Naive B cell (primary cell): ENCODE measurements around the gene TSGA10IP. TPM values are rescaled to one million over a fixed set of nuclear protein-coding genes. Genes with fewer than 3 reads are reported as not detected.

Source experiments
- ATAC-seq, 2 donors: fragments of 150-1000 bp; cut with Tn5 transposase; 2 replicates each; pipeline ENCODE4 v1.10.0; 2021; ENCODE audit warnings: low read depth in 2 of 2, mild to moderate bottlenecking in 2 of 2, moderate library complexity in 2 of 2
- DNase-seq: peaks from one replicate; pipeline ENCODE4 v3.0.0; 2022
- H3K27ac Mint-ChIP-seq, 6 donors: one replicate each; pipeline ENCODE4 v1.8.0; 2020 to 2022; ENCODE audit warnings: mild to moderate bottlenecking in 6 of 6, mixed read lengths in 6 of 6, moderate library complexity in 5 of 6, inconsistent platforms in 2 of 6
- H3K27me3 Mint-ChIP-seq, 3 donors: one replicate each; pipeline ENCODE4 v1.8.0; 2021 to 2022; ENCODE audit warnings: mixed read lengths in 3 of 3, mild to moderate bottlenecking in 1 of 3
- H3K36me3 Mint-ChIP-seq, 2 donors: one replicate each; pipeline ENCODE4 v1.8.0; 2020 to 2022; ENCODE audit warnings: mixed read lengths in 2 of 2, inconsistent platforms in 1 of 2, mild to moderate bottlenecking in 1 of 2
- H3K4me1 Mint-ChIP-seq, 3 donors: one replicate each; pipeline ENCODE4 v1.8.0; 2020 to 2022; ENCODE audit warnings: mixed read lengths in 3 of 3, inconsistent platforms in 1 of 3, mild to moderate bottlenecking in 1 of 3, moderate library complexity in 1 of 3
- H3K4me3 Mint-ChIP-seq, 8 donors: one replicate each; pipeline ENCODE4 v1.8.0; 2020 to 2022; ENCODE audit warnings: mild to moderate bottlenecking in 8 of 8, mixed read lengths in 8 of 8, moderate library complexity in 8 of 8, inconsistent platforms in 2 of 8
- H3K9me3 Mint-ChIP-seq, 7 donors: one replicate each; pipeline ENCODE4 v1.8.0; 2020 to 2022; ENCODE audit warnings: mixed read lengths in 7 of 7, mild to moderate bottlenecking in 5 of 7, inconsistent platforms in 2 of 7, moderate library complexity in 1 of 7
- polyA plus RNA-seq, 6 donors: library from polyadenylated mRNA; unstranded; fragments of 300-500 nt; fragmentation: Illumina TruSeq; gene quantifications; one replicate each; pipeline ENCODE4 v1.2.3, GENCODE V29; 2021; ENCODE audit warnings: low read depth in 6 of 6

Gene TSGA10IP
- polyA plus RNA-seq, result not detected

GRCh38 chr11:65945430-65945911, at the start of gene TSGA10IP:
TSGA10IP (plus strand) TSS chr11:65945480; CDS start chr11:65945676, 196 bp downstream.
- no peak for DNase-seq
- no peaks in the 10 kb centered on the region for H3K36me3 Mint-ChIP-seq
- H3K4me3 Mint-ChIP-seq, result no peak within 1 kb of the TSS
- peak within 1 kb of the TSS in 1 of 6 donors; percentile 44 for H3K27ac Mint-ChIP-seq
- H3K4me1 Mint-ChIP-seq, result peaks cover 7 to 15% (median 9%) of the 10 kb centered on the region in 3 donors
- peaks cover 0 to 15% (median 0%) of the 10 kb centered on the region in 3 donors for H3K27me3 Mint-ChIP-seq
- no peak for ATAC-seq
- H3K9me3 Mint-ChIP-seq, result no peaks in the 10 kb centered on the region

- Mint-ChIP-seq H3K36me3 (no peaks in the 10 kb centered on the region), H3K27me3 (peaks cover 0 to 6% (median 6%) of the 10 kb centered on the region in 3 donors), H3K4me1 (peaks cover 20 to 44% (median 42%) of the 10 kb centered on the region in 3 donors), H3K4me3 (peak overlapping the region in 5 of 8 donors; percentile 48 to 71 (median 53)), H3K9me3 (no peaks in the 10 kb centered on the region), H3K27ac (peak overlapping the region in 3 of 6 donors; percentile 44 to 86 (median 46))
- no peak for ATAC-seq
- DNase-seq, result no peak
Measured at GRCh38 chr11:65895482-65895981, 49.7 kb upstream of the TSGA10IP start.

DNA sequence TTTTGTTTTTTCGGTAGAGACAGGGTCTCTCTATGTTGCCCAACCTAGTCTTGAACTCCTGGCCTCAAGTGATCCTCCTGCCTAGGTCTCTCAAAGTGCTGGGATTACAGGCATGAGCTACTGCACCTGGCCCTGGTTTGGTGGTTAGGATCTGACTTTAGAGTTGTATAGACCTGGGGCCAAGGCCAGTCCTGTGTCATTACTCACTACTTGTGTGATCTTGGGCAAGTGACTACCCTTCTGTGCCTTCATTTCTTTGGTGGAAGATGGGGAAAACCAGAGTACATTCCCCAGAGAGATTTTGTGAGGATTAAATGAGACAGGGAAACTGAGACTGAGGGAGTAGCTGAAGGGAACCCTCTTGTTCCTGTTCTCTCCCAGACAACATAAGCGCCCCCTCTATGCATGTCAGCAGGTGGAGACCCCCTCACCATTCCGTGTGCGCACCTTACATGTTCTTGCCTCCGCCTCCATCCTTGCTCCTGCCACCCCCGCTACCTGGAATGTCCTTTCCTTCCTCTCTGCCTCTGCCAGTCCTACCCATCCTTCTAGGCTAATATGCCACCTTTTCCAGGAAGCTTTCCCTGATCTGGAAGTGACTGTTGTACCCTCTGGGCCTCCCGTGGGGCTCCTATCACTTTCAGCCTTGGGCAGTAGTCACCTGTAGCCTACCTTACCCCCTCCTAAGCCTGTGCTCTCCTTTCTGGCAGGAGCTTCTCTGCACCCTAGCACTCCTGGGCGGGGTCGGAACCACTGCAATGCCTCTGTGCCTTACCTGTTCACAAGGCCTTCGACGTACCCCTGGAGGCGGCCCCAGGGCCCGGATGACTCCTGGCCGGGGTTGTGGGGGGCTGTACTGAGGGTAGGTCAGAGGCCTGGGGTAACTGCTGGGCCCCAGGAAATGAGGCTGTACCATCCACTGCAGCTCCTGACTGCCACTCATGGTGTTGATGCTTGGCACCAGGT, 49.0 kb upstream of the TSGA10IP start:
- ATAC-seq, result no peak
- DNase-seq, result no peak
- H3K27me3 Mint-ChIP-seq, result peaks cover 0 to 8% (median 6%) of the 10 kb centered on the region in 3 donors
- peaks cover 20 to 50% (median 41%) of the 10 kb centered on the region in 3 donors for H3K4me1 Mint-ChIP-seq
- H3K36me3 Mint-ChIP-seq, result no peaks in the 10 kb centered on the region
- H3K9me3 Mint-ChIP-seq, result no peaks in the 10 kb centered on the region
- peak overlapping the region in 4 of 8 donors; percentile 25 to 71 (median 36) for H3K4me3 Mint-ChIP-seq
- peak overlapping the region in 3 of 6 donors; percentile 21 to 81 (median 46) for H3K27ac Mint-ChIP-seq

DNA sequence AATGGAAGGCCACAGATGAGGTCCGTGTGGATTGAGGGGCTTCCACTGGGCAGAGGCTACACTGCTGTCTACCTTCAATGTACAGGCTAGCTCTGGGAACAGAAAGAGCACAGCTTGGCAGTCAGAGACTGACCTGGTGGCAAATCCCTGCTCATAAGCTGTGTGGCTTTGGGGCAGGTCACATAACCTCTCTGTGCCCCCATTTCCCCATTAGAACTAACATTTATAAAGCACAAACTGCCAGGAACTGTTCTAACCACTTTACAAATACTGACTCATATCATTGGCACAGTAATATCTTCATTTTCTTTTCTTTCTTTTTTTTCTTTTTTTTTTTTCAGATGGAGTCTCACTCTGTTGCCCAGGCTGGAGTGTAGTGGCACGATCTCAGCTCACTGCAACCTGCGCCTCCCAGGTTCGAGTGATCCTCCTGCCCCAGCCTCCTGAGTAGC, 48.2 kb upstream of the TSGA10IP start:
- no peaks in the 10 kb centered on the region for H3K9me3 Mint-ChIP-seq
- peaks cover 0 to 9% (median 9%) of the 10 kb centered on the region in 3 donors for H3K27me3 Mint-ChIP-seq
- peaks cover 17 to 43% (median 34%) of the 10 kb centered on the region in 3 donors for H3K4me1 Mint-ChIP-seq
- DNase-seq (no peak), ATAC-seq (no peak)
- H3K4me3 Mint-ChIP-seq, result peak overlapping the region in 1 of 8 donors; percentile 71
- H3K36me3 Mint-ChIP-seq, result no peaks in the 10 kb centered on the region
- peak overlapping the region in 3 of 6 donors; percentile 21 to 62 (median 26) for H3K27ac Mint-ChIP-seq

DNA sequence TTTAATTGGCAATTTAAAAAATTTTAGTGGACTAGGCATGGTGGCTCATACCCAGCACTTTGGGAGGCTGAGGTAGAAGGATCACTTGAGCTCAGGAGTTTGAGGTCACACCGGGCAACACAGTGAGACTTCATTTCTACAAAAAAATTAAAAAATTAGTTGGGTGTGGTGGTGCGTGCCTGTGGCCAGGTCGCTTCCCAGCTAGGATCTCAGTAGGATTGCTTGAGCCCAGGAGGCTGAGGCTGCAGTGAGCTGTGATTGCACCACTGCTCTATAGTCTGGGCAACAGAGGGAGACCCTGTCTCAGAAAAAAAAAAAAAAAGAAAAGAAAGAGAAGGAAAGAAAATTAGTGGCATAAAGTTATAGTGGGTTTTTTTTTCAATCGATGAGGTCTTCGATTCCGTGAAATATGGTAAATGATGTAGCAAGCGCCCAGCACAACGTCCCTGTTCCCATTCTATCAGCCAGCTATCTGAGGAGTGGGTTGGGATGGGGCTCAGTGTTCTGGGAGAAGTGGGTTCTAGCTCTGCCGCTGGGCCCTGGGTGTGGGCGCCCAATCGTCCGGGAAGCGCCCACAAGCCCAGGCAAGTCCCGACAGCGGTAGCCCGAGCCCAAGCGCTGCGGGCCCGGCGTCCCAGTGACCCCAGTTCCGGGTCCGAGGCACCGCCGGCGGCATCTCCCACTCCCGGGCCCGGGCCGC, 46.5 kb upstream of the TSGA10IP start:
- Mint-ChIP-seq H3K9me3 (no peaks in the 10 kb centered on the region), H3K27ac (peak overlapping the region; percentile 83 to 98 (median 88)), H3K27me3 (peaks cover 0 to 20% (median 11%) of the 10 kb centered on the region in 3 donors), H3K4me3 (peak overlapping the region; percentile 71 to 88 (median 80)), H3K4me1 (peaks cover 9 to 26% (median 16%) of the 10 kb centered on the region in 3 donors), H3K36me3 (no peaks in the 10 kb centered on the region)
- ATAC-seq (no peak), DNase-seq (no peak)

DNA sequence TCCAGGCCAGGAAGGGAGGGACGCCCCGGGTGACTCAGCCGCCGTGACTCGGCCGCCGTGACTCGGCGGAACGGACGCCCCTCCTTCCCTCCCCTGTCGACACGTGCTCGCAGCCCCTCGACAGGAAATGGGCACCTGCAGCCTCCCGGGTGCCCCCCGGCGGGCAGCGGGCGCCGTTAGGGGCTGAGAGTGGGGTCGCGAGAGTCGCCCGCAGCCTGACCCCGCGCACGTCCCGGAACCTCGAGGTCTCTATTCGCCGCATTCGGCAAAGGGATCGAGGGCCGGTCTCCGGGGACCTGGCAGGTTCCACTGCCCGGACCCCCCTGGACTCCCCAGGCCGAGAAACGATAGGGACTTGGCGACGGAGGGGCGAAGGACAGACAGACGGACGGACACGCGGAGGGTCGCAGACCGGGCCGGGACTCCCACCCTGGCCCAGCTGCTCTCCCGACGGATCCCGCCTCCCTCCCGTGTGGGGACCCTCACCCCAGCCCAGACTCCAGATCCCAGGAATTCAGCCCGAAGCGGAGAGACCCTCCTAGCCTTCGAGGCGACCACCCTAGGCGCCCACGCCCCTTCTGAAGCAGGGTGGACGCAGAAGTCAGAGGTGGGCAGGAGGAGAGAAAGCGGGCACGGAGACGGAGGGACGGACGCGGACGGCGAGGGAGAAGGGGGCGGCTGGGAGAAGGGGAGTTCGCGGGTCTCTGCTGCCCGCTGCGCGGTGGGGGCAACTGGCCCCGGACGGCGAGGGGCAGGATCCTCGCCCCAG, 45.7 kb upstream of the TSGA10IP start:
- DNase-seq (no peak), ATAC-seq (no peak)
- Mint-ChIP-seq H3K4me1 (peaks cover 3 to 20% (median 9%) of the 10 kb centered on the region in 3 donors), H3K27me3 (peaks cover 0 to 25% (median 11%) of the 10 kb centered on the region in 3 donors), H3K4me3 (peak overlapping the region; percentile 54 to 77 (median 72)), H3K27ac (peak overlapping the region in 3 of 6 donors; percentile 76 to 88 (median 80)), H3K9me3 (no peaks in the 10 kb centered on the region), H3K36me3 (no peaks in the 10 kb centered on the region)

- H3K36me3 Mint-ChIP-seq, result no peaks in the 10 kb centered on the region
- peak; percentile 97 for ATAC-seq
- no peaks in the 10 kb centered on the region for H3K9me3 Mint-ChIP-seq
- H3K27me3 Mint-ChIP-seq, result peaks cover 0 to 25% (median 11%) of the 10 kb centered on the region in 3 donors
- peak; percentile 93 for DNase-seq
- H3K4me3 Mint-ChIP-seq, result peak within 1 kb of the TSS; percentile 57 to 85 (median 74)
- peak within 1 kb of the TSS; percentile 80 to 94 (median 90) for H3K27ac Mint-ChIP-seq
- H3K4me1 Mint-ChIP-seq, result peaks cover 3 to 17% (median 6%) of the 10 kb centered on the region in 3 donors
Measured at GRCh38 chr11:65900125-65900898, 45.0 kb upstream of the TSGA10IP start, which contains the start of gene FOSL1. FOSL1 (minus strand) TSS chr11:65900388; CDS start chr11:65900339, 49 bp downstream.

- DNase-seq (no peak), ATAC-seq (no peak)
- peaks cover under 1 to 14% (median 3%) of the 10 kb centered on the region in 3 donors for H3K4me1 Mint-ChIP-seq
- no peaks in the 10 kb centered on the region for H3K36me3 Mint-ChIP-seq
- no peaks in the 10 kb centered on the region for H3K9me3 Mint-ChIP-seq
- peak overlapping the region; percentile 80 to 94 (median 90) for H3K27ac Mint-ChIP-seq
- H3K27me3 Mint-ChIP-seq, result peaks cover 0 to 25% (median 11%) of the 10 kb centered on the region in 3 donors
- H3K4me3 Mint-ChIP-seq, result peak overlapping the region; percentile 57 to 85 (median 69)
Measured at GRCh38 chr11:65900899-65901180, 44.4 kb upstream of the TSGA10IP start.

DNA sequence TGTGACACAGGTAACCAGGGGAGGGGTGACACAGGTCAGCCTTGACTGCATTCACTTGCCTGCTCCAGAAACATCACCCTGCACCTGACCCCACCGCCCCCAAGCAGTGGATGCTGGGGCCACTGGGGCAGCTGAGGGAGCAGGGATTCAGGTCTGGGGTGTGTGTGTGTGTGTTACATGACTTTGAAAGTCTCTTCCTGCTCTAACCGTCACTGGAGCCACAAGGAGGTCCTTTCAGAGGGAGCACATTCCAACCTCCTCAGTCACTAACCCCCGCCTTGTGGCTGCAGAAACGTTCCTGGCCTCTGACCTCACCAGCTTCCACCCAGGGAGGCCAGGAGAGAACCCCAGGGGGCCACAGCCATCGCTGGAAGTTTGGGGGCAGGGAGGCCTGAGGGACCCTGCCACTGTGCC, 42.2 kb upstream of the TSGA10IP start:
- peak overlapping the region in 3 of 6 donors; percentile 11 to 68 (median 68) for H3K27ac Mint-ChIP-seq
- H3K4me1 Mint-ChIP-seq, result peaks cover 0 to 14% (median 3%) of the 10 kb centered on the region in 3 donors
- no peaks in the 10 kb centered on the region for H3K9me3 Mint-ChIP-seq
- H3K27me3 Mint-ChIP-seq, result peaks cover 8 to 36% (median 11%) of the 10 kb centered on the region in 3 donors
- no peak overlapping the region for H3K4me3 Mint-ChIP-seq
- ATAC-seq, result no peak
- DNase-seq, result no peak
- H3K36me3 Mint-ChIP-seq, result no peaks in the 10 kb centered on the region

DNA sequence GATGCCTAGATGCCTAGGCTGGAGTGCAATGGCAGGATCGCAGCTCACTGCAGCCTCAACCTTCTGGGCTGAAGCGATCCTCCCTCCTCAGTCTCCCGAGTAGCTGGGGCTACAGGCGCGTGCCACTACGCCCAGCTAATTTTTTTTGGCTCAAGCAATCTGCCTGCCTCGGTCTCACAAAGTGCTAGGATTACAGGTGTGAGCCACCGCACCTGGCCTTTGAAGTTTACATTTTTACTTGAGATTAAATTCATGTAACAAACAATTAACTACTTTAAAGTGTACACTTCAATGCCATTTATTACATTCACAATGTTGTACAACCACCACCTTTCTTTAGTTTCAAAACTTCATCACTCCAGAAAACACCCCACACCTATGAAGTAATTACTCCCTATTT, 41.6 kb upstream of the TSGA10IP start:
- no peaks in the 10 kb centered on the region for H3K36me3 Mint-ChIP-seq
- H3K27ac Mint-ChIP-seq, result peak overlapping the region in 2 of 6 donors; percentile 14 to 62
- H3K4me3 Mint-ChIP-seq, result no peak overlapping the region
- no peak for ATAC-seq
- H3K9me3 Mint-ChIP-seq, result no peaks in the 10 kb centered on the region
- peaks cover 8 to 33% (median 10%) of the 10 kb centered on the region in 3 donors for H3K27me3 Mint-ChIP-seq
- DNase-seq, result no peak
- peaks cover 0 to 11% (median 3%) of the 10 kb centered on the region in 3 donors for H3K4me1 Mint-ChIP-seq

GRCh38 chr11:65906602-65907001, 38.7 kb upstream of the TSGA10IP start:
- ATAC-seq, result no peak
- peaks cover 2 to 3% (median 2%) of the 10 kb centered on the region in 3 donors for H3K4me1 Mint-ChIP-seq
- H3K27ac Mint-ChIP-seq, result no peak overlapping the region
- no peaks in the 10 kb centered on the region for H3K9me3 Mint-ChIP-seq
- H3K27me3 Mint-ChIP-seq, result peaks cover 3 to 46% (median 12%) of the 10 kb centered on the region in 3 donors
- H3K36me3 Mint-ChIP-seq, result no peaks in the 10 kb centered on the region
- no peak overlapping the region for H3K4me3 Mint-ChIP-seq
- no peak for DNase-seq

- Mint-ChIP-seq H3K27ac (no peak overlapping the region), H3K4me1 (peaks cover 3 to 6% (median 4%) of the 10 kb centered on the region in 3 donors), H3K9me3 (no peaks in the 10 kb centered on the region), H3K27me3 (peaks cover 0 to 39% (median 16%) of the 10 kb centered on the region in 3 donors), H3K4me3 (no peak overlapping the region), H3K36me3 (no peaks in the 10 kb centered on the region)
- no peak for ATAC-seq
- no peak for DNase-seq
Measured at GRCh38 chr11:65907878-65908277, 37.4 kb upstream of the TSGA10IP start.
